ENCODE data around the gene CLRN2.

The CLRN2 gene, protein sequence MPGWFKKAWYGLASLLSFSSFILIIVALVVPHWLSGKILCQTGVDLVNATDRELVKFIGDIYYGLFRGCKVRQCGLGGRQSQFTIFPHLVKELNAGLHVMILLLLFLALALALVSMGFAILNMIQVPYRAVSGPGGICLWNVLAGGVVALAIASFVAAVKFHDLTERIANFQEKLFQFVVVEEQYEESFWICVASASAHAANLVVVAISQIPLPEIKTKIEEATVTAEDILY

DNA sequence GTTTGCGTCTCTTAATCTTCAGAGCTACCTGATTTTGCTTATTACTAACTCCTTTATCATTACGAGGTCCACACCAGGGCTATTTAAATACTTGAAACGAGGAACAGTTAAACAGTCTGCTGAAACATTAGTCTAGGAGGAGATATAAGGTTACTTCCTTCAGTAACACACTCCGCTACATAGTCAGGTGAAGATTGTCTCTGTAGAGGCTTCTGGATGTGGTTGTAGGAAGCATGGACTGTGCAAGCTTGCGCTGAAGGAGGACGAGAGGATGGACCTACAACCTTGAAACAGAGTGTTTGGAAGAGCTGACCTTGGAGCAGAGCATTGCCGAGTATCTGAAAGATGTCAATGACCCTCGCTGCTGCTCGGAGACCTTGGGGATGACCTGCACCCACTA, at the start of gene CLRN2:
Gene CLRN2, plus strand, starts transcription at position 301 of the 400 bp plus-strand sequence. CDS start 102 bp downstream, outside the sequence.
- no peak for DNase-seq (ENCODE audit: low spot score)

DNA sequence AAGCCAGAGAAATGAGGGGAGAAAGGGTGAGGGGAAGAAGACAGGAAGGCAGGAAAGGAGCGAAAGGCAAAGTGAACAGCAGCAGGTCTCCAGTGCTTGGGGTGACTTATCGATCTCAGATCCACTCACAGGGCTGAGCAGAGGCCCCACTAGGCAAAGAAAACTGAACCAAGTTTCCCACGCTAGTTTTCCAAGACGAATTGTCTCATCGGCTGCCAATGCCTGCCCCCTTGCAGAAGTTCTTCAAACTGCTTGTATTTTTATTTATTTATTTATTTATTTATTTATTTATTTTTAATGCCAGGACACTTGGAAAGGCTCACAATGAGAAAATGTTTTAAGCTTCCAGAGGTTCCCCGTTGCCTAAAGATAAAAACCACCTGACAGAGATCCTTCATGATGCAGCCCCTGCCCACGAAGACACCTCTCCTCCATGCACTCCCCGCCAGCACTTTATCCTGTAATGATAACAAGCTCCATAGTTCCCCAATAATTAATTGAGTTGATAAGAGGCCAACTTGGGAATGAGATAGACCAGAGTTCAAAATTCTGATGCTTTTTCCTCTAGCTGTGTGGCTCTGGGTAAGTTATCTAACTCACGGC, 46.2 kb upstream of the CLRN2 start:
- DNase-seq (ENCODE audit: low spot score): peak; percentile 68

DNA sequence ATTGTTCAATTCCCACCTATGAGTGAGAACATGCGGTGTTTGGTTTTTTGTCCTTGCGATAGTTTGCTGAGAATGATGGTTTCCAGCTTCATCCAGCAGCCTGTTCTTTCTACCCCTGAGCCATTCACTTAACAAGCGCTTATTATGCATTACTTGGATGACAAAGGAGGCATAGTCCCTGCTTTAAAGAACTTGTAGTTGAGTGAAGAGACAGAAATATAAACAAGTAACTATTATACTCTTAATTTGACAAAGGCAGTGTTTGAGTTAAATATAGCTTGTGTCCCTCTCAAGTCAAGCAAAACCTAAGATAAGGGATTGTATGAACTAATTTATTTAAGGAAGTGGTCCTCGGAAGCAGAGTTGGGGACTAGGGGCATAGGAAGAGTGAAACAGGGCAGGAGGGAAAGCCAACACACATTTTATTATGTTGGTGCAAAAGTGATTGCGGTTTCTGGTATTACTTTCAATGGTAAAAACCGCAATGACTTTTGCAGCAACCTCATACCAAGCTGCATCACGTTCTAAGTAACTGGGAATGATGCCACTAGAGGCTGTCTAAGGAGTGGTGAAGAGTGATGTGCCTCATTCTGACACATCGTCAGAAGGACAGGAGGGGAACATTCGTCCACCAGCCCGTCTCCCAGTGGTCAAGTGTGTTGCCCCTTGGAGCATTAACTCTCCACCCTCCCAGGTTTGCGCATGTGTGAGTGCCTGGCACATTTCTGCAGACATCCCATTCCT, 44.9 kb upstream of the CLRN2 start:
- no peak for DNase-seq (ENCODE audit: low spot score)

DNA sequence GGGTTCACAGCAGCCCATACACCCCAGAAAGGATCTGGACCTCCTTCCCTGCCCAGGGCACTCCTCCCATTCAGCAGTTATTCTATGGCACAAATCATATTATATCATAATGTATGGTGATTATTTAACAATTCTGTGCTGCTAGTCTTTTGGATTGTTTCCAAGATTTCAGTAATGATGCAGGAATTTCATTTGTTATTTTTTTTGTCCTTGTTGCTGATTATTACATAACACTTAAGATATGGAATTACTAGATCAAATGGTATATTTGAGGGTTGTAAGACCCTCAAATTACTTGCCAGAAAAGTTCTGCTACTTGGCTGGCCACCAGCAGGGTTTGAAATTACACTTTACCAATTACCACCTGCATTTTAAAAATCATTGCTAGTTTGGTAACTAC, 39.5 kb upstream of the CLRN2 start:
- DNase-seq (ENCODE audit: low spot score): no peak

DNA sequence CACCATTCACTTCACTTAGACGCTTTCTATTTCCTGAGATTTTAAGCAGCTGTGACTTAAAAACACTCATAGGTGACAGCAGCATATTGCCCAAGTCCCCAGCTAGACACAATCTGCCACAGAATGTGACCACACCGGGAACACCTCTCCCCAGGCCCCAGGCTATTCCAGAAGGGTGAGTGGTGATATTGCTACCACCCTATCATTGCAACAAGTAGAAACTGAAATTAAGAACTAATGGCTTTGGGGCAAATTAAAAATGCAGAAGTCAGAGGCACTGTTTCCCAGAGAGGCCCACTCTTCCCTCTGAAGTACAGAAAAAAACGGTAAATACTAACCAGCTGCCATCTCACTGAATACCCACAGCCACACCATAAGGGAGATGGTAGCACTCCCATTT, 38.1 kb upstream of the CLRN2 start:
- no peak for DNase-seq (ENCODE audit: low spot score)

DNA sequence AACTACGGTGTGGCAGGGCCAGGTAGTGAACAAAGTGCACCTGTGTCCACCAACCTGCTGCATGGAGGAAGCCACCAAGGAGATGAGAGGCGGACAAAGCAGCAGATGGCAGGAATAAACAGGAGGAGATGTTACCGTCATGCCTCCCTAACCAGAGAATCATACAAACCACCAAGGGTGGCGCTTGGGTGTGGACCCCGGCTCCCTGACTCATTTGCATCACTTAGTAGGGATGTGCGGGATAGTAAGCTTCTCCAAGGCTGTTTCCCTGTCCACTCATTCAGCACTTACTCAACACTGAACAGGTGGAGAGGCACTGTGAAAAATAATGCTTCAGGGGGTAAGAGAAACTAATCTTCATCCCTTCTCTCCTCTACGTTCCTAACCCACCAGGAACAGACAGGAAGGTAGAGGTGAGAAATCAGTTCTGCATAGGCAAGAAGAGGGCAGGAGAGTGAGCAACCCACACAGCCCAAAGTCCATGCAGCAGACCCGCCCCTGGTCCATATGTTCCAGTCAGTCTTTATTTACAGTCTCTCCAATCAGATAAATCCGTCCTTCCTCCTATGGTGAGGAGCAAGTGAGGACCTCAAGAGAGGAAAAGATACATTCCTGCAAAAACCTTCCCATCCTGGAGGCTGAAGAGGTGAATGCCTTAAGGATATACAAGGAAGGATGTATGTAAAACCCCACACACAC, 37.0 kb upstream of the CLRN2 start:
- no peak for DNase-seq (ENCODE audit: low spot score)

DNA sequence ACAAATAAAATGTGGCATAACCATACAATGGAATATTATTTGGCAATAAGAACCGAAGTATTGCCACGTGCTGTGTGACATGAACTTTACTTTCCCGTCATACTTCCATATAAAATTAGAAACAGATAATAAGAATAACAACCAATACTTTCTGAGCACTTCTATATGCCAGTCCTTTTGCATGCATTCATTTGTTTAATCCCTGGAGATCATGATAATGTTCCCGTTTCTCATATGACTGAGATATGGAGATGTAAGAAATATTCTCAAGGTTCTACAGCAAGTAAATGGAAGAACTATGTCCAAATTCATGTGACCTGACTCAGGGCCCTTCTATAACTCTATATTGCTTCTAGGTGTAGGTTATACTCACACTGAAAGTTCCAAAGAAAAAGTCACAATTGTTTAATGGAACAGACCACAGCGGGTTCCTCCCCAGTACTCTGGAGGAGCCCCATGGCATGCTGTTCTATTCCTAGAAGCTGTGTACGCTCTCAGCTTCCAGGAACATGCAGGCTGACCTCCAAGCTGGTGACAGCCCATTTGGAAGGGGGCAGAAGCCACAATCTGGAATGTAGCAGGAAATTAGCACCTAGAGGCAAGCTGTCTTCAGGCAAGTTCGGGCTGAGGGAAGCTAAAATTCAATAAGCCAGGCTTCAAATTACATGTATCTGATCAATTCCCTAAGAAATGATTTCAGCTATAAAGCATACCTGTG, 34.6 kb upstream of the CLRN2 start:
- DNase-seq (ENCODE audit: low spot score): no peak

DNA sequence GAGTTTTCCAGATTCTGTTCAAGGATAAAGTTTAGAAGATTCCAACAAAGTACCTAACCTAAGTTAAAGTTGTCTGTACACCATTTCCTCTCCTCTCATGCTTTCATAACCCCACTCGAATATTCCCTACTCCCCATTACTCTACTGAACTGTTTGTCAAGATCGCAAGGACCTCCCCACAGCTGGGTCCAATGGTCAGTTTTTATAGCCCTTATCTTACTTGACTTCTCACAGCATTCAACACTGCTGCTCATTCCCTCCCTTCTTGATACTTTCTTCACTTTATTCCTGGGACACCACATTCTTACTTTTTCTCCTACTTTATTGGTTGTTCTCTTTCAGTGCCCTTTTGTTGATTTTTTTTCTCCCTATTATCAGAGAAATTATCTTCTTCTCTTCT, 34.0 kb upstream of the CLRN2 start:
- DNase-seq (ENCODE audit: low spot score): no peak

DNA sequence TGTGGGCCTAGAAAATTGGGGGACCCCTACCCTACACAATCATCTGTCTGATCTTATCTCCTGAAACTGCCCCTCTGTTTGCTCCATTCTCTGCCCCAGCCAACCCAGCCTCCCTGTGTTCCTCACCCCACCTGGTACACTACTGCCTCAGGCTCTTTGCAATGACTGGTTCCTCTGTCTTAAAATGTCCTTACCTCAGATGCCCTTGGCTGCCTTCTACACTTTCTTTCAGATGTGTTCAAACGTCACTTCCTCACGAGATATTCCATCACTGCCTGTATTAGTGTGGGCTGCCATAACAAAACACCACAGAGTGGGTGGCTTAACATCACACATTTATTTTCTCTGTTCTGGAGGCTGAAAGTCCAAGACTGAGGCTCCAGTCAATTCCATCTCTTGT, 32.2 kb upstream of the CLRN2 start:
- no peak for DNase-seq (ENCODE audit: low spot score)

DNA sequence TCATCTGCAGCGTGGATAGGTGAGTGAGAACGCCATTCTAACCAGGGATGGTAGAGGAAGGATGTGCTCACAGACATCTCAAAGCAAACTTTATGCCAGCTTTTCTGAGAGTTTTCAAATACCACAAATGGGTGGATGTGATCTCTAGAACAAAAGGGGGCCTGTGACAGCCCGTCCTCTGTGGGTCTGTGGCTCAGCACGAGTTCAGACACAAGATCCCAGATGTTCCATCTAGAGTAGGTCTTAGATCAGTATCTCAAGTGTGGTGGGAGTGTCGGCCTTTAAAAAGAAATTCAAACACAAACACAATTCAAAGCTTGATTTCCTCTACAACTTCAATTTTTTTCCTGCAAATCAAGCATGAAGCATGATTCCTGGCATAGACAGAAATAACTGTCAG, 25.8 kb upstream of the CLRN2 start:
- DNase-seq (ENCODE audit: low spot score): no peak

DNA sequence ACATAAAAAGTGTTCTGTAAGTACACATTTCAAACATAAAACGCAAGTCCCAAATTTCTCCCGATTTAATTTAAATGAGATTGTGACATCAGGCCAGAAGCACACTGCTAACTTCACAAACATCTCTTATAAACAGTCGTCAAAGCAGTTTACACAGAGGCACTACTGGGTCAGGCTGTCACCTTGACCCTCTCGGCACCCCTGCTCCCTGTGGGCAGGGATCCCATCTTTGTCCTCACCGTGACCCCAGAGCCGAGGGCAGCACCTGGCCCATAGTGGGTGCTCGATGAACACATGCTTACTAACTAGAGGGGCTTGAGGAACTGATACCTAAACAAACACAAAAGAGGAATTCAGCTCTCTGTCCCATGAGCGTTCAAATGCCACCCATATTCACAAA, 25.2 kb upstream of the CLRN2 start:
- DNase-seq (ENCODE audit: low spot score): no peak

DNA sequence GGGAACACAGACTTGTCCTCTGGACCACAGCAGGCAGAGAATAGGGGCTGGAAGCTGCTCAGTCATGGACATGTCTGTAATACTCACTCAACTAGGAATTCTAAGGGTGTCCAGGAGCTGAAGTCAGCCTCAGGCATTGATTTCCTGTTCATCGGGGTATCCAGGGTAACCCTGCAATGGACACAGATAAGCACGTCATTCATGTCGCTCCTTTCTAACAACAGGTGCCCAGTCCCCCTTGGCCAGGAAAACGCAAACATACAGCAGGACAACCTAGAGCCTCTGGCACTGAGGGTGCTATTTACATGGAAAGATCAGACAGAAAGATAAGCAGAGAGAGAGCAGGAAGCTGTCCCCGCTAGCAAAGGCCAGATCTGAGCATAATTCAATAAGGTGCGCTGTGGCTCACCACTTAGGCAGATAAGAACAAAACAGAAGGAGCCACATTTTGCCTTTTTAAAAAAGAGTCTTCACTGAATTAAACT, 24.3 kb upstream of the CLRN2 start:
- no peak for DNase-seq (ENCODE audit: low spot score)

DNA sequence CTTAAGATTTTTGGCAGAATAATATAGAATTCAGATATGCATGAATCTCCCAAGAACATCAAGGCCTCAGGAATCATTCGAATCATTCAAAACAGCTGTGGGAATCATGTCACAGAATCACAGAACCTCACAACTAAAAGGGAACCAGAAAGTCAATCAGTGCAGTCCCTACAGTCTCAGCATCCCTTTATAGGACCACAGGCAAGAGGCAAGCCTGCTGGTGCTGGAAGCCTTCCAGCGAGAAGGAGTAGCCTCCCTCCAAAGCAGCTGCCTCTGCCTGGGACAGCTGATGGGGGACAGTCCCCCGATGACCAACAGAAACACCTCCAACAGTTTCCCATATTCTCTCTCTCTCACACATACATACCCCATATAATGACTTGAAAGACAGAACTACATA, 23.8 kb upstream of the CLRN2 start:
- no peak for DNase-seq (ENCODE audit: low spot score)

DNA sequence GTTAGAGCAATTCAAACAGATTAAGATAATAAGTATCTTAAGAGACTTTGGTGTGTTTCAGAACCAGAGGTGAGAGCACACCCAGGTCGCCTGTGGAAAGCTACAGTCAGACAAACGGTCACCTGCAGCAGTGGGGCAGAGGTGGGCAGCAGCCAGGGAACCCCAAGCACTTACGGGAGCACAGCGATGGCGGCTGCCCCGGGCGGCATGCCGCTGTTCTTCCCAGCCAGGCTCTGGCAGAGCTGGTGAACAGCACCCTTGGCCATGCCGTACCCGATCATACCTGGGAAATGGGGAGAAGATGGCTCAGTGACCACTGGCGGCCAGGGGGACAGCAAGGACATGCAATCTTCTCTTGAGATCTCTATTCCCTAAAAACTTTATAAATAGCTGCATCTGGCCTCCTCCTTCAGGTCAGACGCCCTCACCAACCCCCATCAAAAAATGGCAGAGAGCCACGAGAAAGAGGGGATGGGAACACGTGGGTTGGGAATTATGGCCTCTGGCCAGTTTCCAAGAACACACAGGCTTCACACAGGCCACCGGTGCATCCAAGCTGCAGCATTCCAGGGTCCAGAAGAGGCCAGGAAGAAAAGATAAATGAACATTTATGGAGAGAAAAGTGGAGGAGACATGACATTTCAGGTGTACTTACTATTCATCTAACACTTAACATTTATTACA, 22.8 kb upstream of the CLRN2 start:
- peak; percentile 43 for DNase-seq (ENCODE audit: low spot score)

DNA sequence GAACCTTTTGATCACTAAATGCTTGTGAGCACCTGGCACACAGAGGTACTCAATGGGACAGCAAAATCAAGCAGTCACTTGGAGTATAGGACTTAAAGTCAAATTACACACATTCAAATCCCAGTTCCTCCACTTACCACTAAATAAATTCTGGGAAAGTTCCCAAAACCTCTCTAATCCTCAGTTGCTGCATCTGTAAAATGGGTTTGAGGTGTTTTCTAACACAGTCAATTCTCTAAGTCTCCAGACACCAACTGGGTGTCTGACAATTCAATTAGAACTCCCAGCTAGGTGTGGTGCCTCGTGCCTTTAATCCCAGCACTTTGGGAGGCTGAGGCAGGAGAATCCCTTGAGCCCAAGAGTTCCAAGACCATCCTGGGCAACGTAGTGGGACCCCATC, 22.1 kb upstream of the CLRN2 start:
- DNase-seq (ENCODE audit: low spot score): no peak

DNA sequence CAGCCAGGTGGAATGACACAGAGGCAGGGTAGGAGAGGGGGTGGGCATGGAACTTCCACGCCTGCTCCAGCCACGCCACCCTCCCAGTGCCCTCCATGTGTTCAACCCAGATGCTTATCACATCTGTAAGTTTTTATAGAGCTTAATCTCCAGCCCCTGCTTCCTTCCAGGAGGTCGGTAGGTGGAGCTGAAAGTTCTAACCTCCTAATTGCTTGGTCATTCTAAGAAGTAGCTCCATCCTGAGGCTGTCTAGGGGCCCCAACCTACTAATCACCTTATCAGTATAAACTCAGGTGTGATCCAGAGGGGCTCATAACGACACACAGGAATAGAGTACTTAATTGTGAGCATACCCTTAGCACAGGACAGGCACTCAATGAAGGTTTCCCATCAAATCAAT, 21.3 kb upstream of the CLRN2 start:
- DNase-seq (ENCODE audit: low spot score): no peak

DNA sequence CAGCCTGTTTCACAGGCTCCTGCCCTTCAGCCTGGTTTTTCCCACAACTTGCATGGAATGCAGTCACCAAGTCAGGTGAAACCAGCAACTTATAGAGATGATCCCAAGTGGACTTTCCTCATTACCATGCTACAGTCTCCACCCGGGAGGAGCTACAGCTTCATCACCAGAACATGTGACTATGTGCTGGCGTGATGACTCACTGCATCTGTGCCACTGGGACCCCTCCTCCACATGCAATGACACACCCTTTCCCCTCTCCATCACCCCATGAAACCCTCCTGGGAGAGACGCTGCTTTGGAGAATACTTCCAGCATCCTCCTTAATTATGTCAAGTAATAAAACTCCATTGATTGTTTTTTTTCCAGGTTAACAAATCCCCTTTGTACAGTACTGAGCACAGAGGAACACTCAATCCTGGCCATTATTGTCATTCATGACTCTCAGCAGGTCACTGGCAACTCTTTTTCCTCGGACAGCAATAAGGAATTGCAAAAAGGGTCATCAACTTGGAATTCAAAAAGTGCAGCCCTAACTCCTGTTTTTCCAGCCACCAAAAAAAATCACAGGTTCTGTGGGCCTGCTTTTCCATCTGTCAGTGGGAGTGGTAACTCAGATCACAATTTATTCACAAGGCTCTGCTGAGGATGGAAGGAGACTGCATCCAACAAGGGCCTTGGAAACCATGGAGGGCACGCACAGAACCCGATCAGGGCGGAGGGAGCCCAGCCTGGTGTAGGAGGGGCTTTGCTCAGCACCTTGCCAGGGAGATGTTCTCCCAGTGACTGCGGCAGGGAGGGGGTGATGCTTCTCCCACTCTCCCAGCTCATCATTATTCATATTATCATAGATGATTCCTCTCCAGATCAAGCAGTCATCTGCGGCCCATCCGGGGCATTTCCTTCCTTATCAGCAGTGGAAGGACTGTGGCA, 20.4 kb upstream of the CLRN2 start:
- no peak for DNase-seq (ENCODE audit: low spot score)

DNA sequence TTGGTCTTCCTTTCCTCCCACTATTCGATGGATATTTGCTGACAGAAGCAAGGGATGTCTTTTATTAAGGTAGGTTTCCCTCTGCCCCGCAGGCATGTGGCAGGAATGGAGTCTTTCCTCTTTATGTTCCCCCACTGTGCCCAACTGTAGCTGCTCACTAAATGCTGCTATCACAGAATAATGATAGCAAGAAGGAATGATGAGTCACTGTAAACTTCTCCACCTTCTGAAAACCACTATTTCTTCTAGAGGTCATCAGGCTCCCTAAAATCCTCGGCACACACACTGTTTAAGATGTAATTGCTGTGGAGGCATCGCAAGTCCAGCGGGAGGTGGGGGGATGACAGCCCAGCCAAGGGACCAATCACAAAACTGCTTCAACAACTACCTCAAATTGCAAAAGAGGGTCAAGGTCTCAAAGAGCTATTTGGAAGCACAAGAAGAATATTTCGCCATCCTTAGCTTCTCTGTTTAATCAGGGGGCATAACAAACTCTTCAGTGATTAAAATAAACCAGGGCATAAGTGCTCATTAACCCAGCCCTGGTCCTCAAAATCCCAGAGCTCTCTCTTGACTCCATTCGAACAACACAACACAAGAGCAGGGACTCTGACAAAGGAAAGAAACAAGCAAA, 17.0 kb upstream of the CLRN2 start:
- DNase-seq (ENCODE audit: low spot score): no peak

DNA sequence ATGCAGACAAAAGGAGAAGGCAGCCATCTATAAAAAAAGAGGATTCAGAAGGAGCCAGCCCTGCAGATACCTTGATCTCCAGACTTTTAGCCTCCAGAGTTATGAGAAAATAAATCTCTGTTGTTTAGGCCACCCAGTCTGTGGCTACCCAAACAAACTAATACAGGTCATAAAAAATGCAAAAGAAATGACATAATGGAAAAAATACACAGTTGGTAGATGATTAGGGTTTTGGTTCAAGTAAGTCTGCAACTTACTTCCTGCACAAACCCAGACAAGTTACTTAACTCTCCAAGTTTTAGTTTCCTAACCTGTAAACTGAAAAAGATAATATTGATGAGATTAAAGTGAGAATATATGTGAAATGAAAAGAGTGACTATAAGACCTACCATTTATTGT, 14.4 kb upstream of the CLRN2 start:
- no peak for DNase-seq (ENCODE audit: low spot score)

DNA sequence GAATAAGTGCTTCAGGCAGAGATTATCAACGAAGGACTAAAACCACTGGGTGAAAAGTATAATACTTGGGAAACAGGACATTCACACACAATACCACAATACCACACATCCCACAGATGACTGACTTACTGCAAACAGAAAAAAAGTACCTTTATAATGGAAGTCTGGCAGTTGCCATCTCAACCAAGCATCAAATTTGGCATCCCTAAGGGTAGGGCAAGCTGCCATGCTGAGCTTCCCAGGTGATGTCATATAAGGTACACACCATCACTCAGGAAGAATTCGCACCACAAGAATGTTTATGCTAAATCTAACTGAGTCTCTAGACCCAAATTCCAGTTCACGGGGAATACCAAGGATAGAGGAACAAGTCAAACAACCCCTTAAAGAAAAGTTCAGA, 12.2 kb upstream of the CLRN2 start:
- no peak for DNase-seq (ENCODE audit: low spot score)

Measured in D341Med (cell line).